Ramos (cell line): ENCODE data around the gene SNW1.
"Not testable (repeated sequence)": the region's sequence is repeated elsewhere in the genome, so short reads cannot be mapped to it uniquely, and the experiment has no call there.

Source experiments
- in situ Hi-C: fragments of 300-500 bp; cut with MboI; formaldehyde crosslinking; loops from one replicate; pipeline ENCODE4 v1.14.3; 2022; ENCODE audit warnings: low sequenced_read_pairs; ENCODE audit not compliant: unreplicated experiment

The SNW1 gene

GRCh38 chr14:77752799-77753516, 8.0 kb downstream of the SNW1 start:
- in situ Hi-C loops = no loop called here

GRCh38 chr14:77752266-77752665, 8.7 kb downstream of the SNW1 start:
- in situ Hi-C loops = no loop called here

GRCh38 chr14:77747425-77747824, 13.5 kb downstream of the SNW1 start:
- in situ Hi-C loops = not testable (repeated sequence)

- in situ Hi-C loops = no loop called here
Observed at GRCh38 chr14:77746064-77746702, 14.8 kb downstream of the SNW1 start.

GRCh38 chr14:77741438-77741837, 19.5 kb downstream of the SNW1 start:
- in situ Hi-C loops = no loop called here

GRCh38 chr14:77738559-77739250, 22.3 kb downstream of the SNW1 start:
- in situ Hi-C loops = no loop called here

- in situ Hi-C loops = no loop called here
Observed at GRCh38 chr14:77730976-77731497, 29.9 kb downstream of the SNW1 start.

GRCh38 chr14:77722301-77722700, 38.7 kb downstream of the SNW1 start:
- in situ Hi-C loops = no loop called here

GRCh38 chr14:77721437-77721836, 39.5 kb downstream of the SNW1 start:
- in situ Hi-C loops = no loop called here

- in situ Hi-C loops = loop anchor here (10.0 kb wide), 1 partner anchor 253 kb away; no protein-coding TSS in a partner anchor
Observed at GRCh38 chr14:77717608-77718305, 43.2 kb downstream of the SNW1 start.

- in situ Hi-C loops = loop anchor here (10.0 kb wide), 1 partner anchor 250 kb away; no protein-coding TSS in a partner anchor
Observed at GRCh38 chr14:77714926-77715325, 46.0 kb downstream of the SNW1 start.

GRCh38 chr14:77710364-77710763, 50.6 kb downstream of the SNW1 start:
- in situ Hi-C loops = loop anchor here (10.0 kb wide), 1 partner anchor 246 kb away; no protein-coding TSS in a partner anchor

GRCh38 chr14:77709412-77709811, 51.5 kb downstream of the SNW1 start:
- in situ Hi-C loops = no loop called here

GRCh38 chr14:77708749-77709148, 52.2 kb downstream of the SNW1 start:
- in situ Hi-C loops = no loop called here

- in situ Hi-C loops = no loop called here
Observed at GRCh38 chr14:77707724-77708408, 53.1 kb downstream of the SNW1 start, which contains the start of the genes ALKBH1 and SLIRP. TSS of gene ALKBH1 (minus strand) at chr14:77708023. CDS start at chr14:77708004, 19 bp downstream. TSS of gene SLIRP (plus strand) at chr14:77708103. CDS start at chr14:77708112, 9 bp downstream.

GRCh38 chr14:77707355-77707723, 53.6 kb downstream of the SNW1 start:
- in situ Hi-C loops = no loop called here

- in situ Hi-C loops = no loop called here
Observed at GRCh38 chr14:77691259-77691658, 69.7 kb downstream of the SNW1 start.

GRCh38 chr14:77682158-77682553, 78.8 kb downstream of the SNW1 start:
- in situ Hi-C loops = no loop called here
